ENCODE results near the gene DCST1. TPM values are rescaled to one million over a fixed set of nuclear protein-coding genes. Genes with fewer than 3 reads are reported as not detected.

DCST1 gene
- total and polyA plus RNA-seq, 2 donors (not counting 1 experiment from before 2014, with no cell fraction given) = 0.22 TPM; not detected in 1

- H3K9me3 Mint-ChIP-seq (ENCODE audit: insufficient read depth) = no peaks in the 10 kb centered on the region
- peak overlapping the region; percentile 50 for H3K27ac Mint-ChIP-seq
- no peak for ATAC-seq (ENCODE audit: low read depth)
- H3K4me1 ChIP-seq (ENCODE audit: control insufficient read depth in 2 of 2, insufficient read depth in 2 of 2, low read length in 2 of 2) = peaks cover 27 to 50% of the 10 kb centered on the region in 2 donors
- TF ChIP-seq EZH2 (IDR thresholded peaks at IDR 0.05; ENCODE audit: borderline replicate concordance, insufficient read depth, low read depth, low read length, poor library complexity, severe bottlenecking) = no peak
- TF ChIP-seq, protein P1, sequence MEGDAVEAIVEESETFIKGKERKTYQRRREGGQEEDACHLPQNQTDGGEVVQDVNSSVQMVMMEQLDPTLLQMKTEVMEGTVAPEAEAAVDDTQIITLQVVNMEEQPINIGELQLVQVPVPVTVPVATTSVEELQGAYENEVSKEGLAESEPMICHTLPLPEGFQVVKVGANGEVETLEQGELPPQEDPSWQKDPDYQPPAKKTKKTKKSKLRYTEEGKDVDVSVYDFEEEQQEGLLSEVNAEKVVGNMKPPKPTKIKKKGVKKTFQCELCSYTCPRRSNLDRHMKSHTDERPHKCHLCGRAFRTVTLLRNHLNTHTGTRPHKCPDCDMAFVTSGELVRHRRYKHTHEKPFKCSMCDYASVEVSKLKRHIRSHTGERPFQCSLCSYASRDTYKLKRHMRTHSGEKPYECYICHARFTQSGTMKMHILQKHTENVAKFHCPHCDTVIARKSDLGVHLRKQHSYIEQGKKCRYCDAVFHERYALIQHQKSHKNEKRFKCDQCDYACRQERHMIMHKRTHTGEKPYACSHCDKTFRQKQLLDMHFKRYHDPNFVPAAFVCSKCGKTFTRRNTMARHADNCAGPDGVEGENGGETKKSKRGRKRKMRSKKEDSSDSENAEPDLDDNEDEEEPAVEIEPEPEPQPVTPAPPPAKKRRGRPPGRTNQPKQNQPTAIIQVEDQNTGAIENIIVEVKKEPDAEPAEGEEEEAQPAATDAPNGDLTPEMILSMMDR (IDR thresholded peaks at IDR 0.05) = no peak
- no peaks in the 10 kb centered on the region for H3K27me3 Mint-ChIP-seq
- H3K4me3 Mint-ChIP-seq = peak overlapping the region; percentile 83
- peak overlapping the region; percentile 56 to 78 (median 73) for H3K4me3 ChIP-seq (ENCODE audit: control extremely low read depth in 1 of 5, extremely low read depth in 1 of 5, insufficient read depth in 1 of 5, low read depth in 2 of 5, low read length in 4 of 5)
- WGBS (ENCODE audit: insufficient coverage) = 2% methylated on average over 9 of the region's 14 CpGs
- no peaks in the 10 kb centered on the region for H3K9me3 ChIP-seq (ENCODE audit: control extremely low read depth in 1 of 3, control insufficient read depth in 2 of 3, insufficient read depth in 1 of 3, low read length in 2 of 3)
- ChIA-PET POLR2A (interaction anchor here (2.0 to 2.4 kb wide), 2 partner anchors 16 to 20 kb away, joined by 9 to 18 read pairs; no protein-coding TSS in a partner anchor), CTCF (interaction anchor here (0.8 to 20.2 kb wide), 13 partner anchors 9 to 505 kb away, joined by 3 to 370 read pairs (median 6); partner anchors contain the start of genes ADAM15, EFNA3 and KRTCAP2)
- peaks cover 49% of the 10 kb centered on the region for H3K4me1 Mint-ChIP-seq
- peak overlapping the region; percentile 82 for H3K9ac ChIP-seq (ENCODE audit: low read length)
- peak overlapping the region; percentile 80 for H2AFZ ChIP-seq (ENCODE audit: insufficient read depth, low read depth, low read length, poor library complexity, severe bottlenecking)
- H3K36me3 ChIP-seq (replicated peaks in 1 of 2; ENCODE audit: control extremely low read depth in 1 of 2, control insufficient read depth in 1 of 2, extremely low read depth in 1 of 2, insufficient read depth in 2 of 2, low read length in 1 of 2) = peaks cover 0 to 20% of the 10 kb centered on the region in 2 experiments
- peak; percentile 58 for DNase-seq
- H3K79me2 ChIP-seq (ENCODE audit: control insufficient read depth, insufficient read depth, low read length) = peaks cover 24% of the 10 kb centered on the region
- intact Hi-C loops (cut with micrococcal nuclease) = loop anchor here (5.0 to 10.0 kb wide), 3 partner anchors 299 to 1392 kb away; partner anchors contain the start of genes ADAR and ILF2
- peak overlapping the region; percentile 96 for H3K4me2 ChIP-seq (replicated peaks; ENCODE audit: low read depth, low read length, poor library complexity, severe bottlenecking)
- peaks cover 0 to 3% (median 0%) of the 10 kb centered on the region in 4 experiments for H3K27me3 ChIP-seq (replicated peaks in 1 of 4; ENCODE audit: control extremely low read depth in 1 of 4, control insufficient read depth in 3 of 4, insufficient read depth in 4 of 4, low read length in 3 of 4)
- peaks cover 42% of the 10 kb centered on the region for H4K20me1 ChIP-seq (ENCODE audit: control insufficient read depth, insufficient read depth, low read length, poor library complexity, severe bottlenecking)
- H3K27ac ChIP-seq (ENCODE audit: low read length in 2 of 2) = peak overlapping the region in 1 of 2 donors; percentile 55
Measured at GRCh38 chr1:155064111-155064831, 30.6 kb downstream of the DCST1 start.

Data from B cell (primary cell).